ENCODE measurements around the gene FOSL2.

Gene FOSL2

GRCh38 chr2:28374331-28374730 lies 18.3 kb upstream of the FOSL2 start:
- no peak for DNase-seq
- H3K4me3 ChIP-seq (ENCODE audit: low read depth, low read length): no peak overlapping the region
- TF ChIP-seq CTCF (IDR thresholded peaks at IDR 0.05; ENCODE audit: low read depth, low read length, missing control alignments): no peak
- no peaks in the 10 kb centered on the region for H3K27me3 ChIP-seq (replicated peaks)
- no peaks in the 10 kb centered on the region for H3K36me3 ChIP-seq (replicated peaks)
- in situ Hi-C loops (cut with HindIII; ENCODE audit: low pct_ligation_motif_present, low sequenced_read_pairs): no loop called here
- no peak overlapping the region for H3K27ac ChIP-seq

- Histone ChIP-seq H3K36me3 (replicated peaks) (no peaks in the 10 kb centered on the region), H3K4me3 (ENCODE audit: low read depth, low read length) (no peak overlapping the region), H3K27me3 (replicated peaks) (no peaks in the 10 kb centered on the region), H3K27ac (no peak overlapping the region)
- in situ Hi-C loops (cut with HindIII; ENCODE audit: low pct_ligation_motif_present, low sequenced_read_pairs): no loop called here
- no peak for DNase-seq
- no peak for TF ChIP-seq CTCF (IDR thresholded peaks at IDR 0.05; ENCODE audit: low read depth, low read length, missing control alignments)
Observed at GRCh38 chr2:28375236-28375635, 17.4 kb upstream of the FOSL2 start.

GRCh38 chr2:28375742-28376631 lies 16.7 kb upstream of the FOSL2 start:
- no peak overlapping the region for H3K27ac ChIP-seq
- no peak for TF ChIP-seq CTCF (IDR thresholded peaks at IDR 0.05; ENCODE audit: low read depth, low read length, missing control alignments)
- no peaks in the 10 kb centered on the region for H3K27me3 ChIP-seq (replicated peaks)
- no peak for DNase-seq
- in situ Hi-C loops (cut with HindIII; ENCODE audit: low pct_ligation_motif_present, low sequenced_read_pairs): no loop called here
- H3K36me3 ChIP-seq (replicated peaks): no peaks in the 10 kb centered on the region
- no peak overlapping the region for H3K4me3 ChIP-seq (ENCODE audit: low read depth, low read length)

- in situ Hi-C loops (cut with HindIII; ENCODE audit: low pct_ligation_motif_present, low sequenced_read_pairs): no loop called here
- Histone ChIP-seq H3K27me3 (replicated peaks) (no peaks in the 10 kb centered on the region), H3K27ac (no peak overlapping the region), H3K36me3 (replicated peaks) (no peaks in the 10 kb centered on the region), H3K4me3 (ENCODE audit: low read depth, low read length) (no peak overlapping the region)
- no peak for TF ChIP-seq CTCF (IDR thresholded peaks at IDR 0.05; ENCODE audit: low read depth, low read length, missing control alignments)
- no peak for DNase-seq
Observed at GRCh38 chr2:28377195-28377816, 15.4 kb upstream of the FOSL2 start.

- Histone ChIP-seq H3K36me3 (replicated peaks) (no peaks in the 10 kb centered on the region), H3K27ac (no peak overlapping the region), H3K27me3 (replicated peaks) (no peaks in the 10 kb centered on the region), H3K4me3 (ENCODE audit: low read depth, low read length) (no peak overlapping the region)
- in situ Hi-C loops (cut with HindIII; ENCODE audit: low pct_ligation_motif_present, low sequenced_read_pairs): no loop called here
- no peak for DNase-seq
- TF ChIP-seq CTCF (IDR thresholded peaks at IDR 0.05; ENCODE audit: low read depth, low read length, missing control alignments): no peak
Observed at GRCh38 chr2:28377984-28378678, 14.5 kb upstream of the FOSL2 start.

All from brain microvascular endothelial cell (primary cell).